Breast epithelium (tissue), 4 donors: ENCODE results near the gene WNT3. TPM values are rescaled to one million over a fixed set of nuclear protein-coding genes. Genes with fewer than 3 reads are reported as not detected.
A peak's percentile ranks its signal among the peaks of the same experiment; 100 is the strongest.

ENCODE experiments used
- DNase-seq, 2 donors: peaks; one replicate each; pipeline ENCODE4 v3.0.0-alpha.2; 2019; ENCODE audit warnings: low spot score in 2 of 2
- H3K27ac ChIP-seq, 2 donors: fragments of 200-600 bp; sonication (generic) in 1 of 2; one replicate each; pipeline ENCODE4 v1.5.1; 2016 to 2019; ENCODE audit warnings: mild to moderate bottlenecking in 1 of 2
- H3K27me3 ChIP-seq, 2 donors: fragments of 200-600 bp; sonication (generic) in 1 of 2; one replicate each; pipeline versions ENCODE4 v1.5.1 to v1.6.0; 2017 to 2019; ENCODE audit warnings: control low read depth in 1 of 2, mild to moderate bottlenecking in 1 of 2
- H3K36me3 ChIP-seq: fragments of 200-600 bp; one replicate; pipeline ENCODE4 v1.5.1; 2019
- H3K4me1 ChIP-seq, 2 donors: fragments of 200-600 bp; sonication (generic); one replicate each; pipeline ENCODE4 v1.5.1; 2016 to 2019; ENCODE audit warnings: control low read depth in 1 of 2
- H3K4me3 ChIP-seq, 3 donors: fragments of 200-600 bp; sonication (generic); 1 replicate in 2 of 3; 2 replicates in 1 of 3; pipeline ENCODE4 v1.5.1; 2016 to 2019; ENCODE audit warnings: mild to moderate bottlenecking in 3 of 3, moderate library complexity in 2 of 3
- H3K9me3 ChIP-seq, 2 donors: fragments of 200-600 bp; sonication (generic) in 1 of 2; one replicate each; pipeline ENCODE4 v1.5.1; 2016 to 2019; ENCODE audit warnings: control low read depth in 1 of 2
- CTCF ChIP-seq, 3 donors: fragments of 450-650 bp; IDR thresholded peaks; one replicate each; pipeline ENCODE4 v1.5.1; 2016 to 2017; ENCODE audit warnings: antibody characterized with exemption in 3 of 3, mild to moderate bottlenecking in 3 of 3, moderate library complexity in 3 of 3
- POLR2A ChIP-seq: fragments of 450-650 bp; IDR thresholded peaks from one replicate; pipeline ENCODE4 v1.6.1; 2016; ENCODE audit warnings: antibody characterized with exemption, mild to moderate bottlenecking, moderate library complexity
- POLR2AphosphoS5 ChIP-seq, 3 donors: sonication (generic); formaldehyde crosslinking; IDR thresholded peaks; one replicate each; pipeline ENCODE4 v1.6.1; 2017; ENCODE audit warnings: antibody characterized with exemption in 3 of 3
- intact Hi-C: fragments of 100-400 bp; cut with DNase I; formaldehyde crosslinking; loops from one replicate; pipeline ENCODE4 v1.15.1; 2023; ENCODE audit warnings: low total_unique reads
- total RNA-seq, 3 donors: library from RNA; depleted of rRNA; stranded (reverse); fragments of >200 nt; gene quantifications; one replicate each; pipeline ENCODE4 v1.1.0, GENCODE V29; 2016

The WNT3 gene
- total RNA-seq, 3 donors from 2014 or later: 0.48 to 2.9 (median 1.6) TPM

- intact Hi-C loops: no loop called here
- DNase-seq: no peak
Measured at GRCh38 chr17:46773221-46773605, 45.3 kb downstream of the WNT3 start.

GRCh38 chr17:46772475-46773220 is 45.8 kb downstream of the WNT3 start:
- Histone ChIP-seq H3K27me3 (no peaks in the 10 kb centered on the region), H3K4me3 (peak overlapping the region; percentile 50 to 94 (median 62)), H3K27ac (peak overlapping the region; percentile 17 to 90), H3K9me3 (no peaks in the 10 kb centered on the region), H3K4me1 (no peaks in the 10 kb centered on the region), H3K36me3 (no peaks in the 10 kb centered on the region)
- no peak for TF ChIP-seq CTCF (IDR thresholded peaks at IDR 0.05)
- TF ChIP-seq POLR2AphosphoS5 (IDR thresholded peaks at IDR 0.05): no peak
- no peak for TF ChIP-seq POLR2A
- intact Hi-C loops: no loop called here
- DNase-seq: no peak

More at GRCh38 chr17:46773221-46773605, 45.3 kb downstream of the WNT3 start:
- H3K4me1 ChIP-seq: no peaks in the 10 kb centered on the region
- no peaks in the 10 kb centered on the region for H3K36me3 ChIP-seq
- H3K4me3 ChIP-seq: no peak overlapping the region
- no peaks in the 10 kb centered on the region for H3K27me3 ChIP-seq
- H3K27ac ChIP-seq: no peak overlapping the region
- no peaks in the 10 kb centered on the region for H3K9me3 ChIP-seq
- no peak for TF ChIP-seq POLR2A
- no peak for TF ChIP-seq POLR2AphosphoS5 (IDR thresholded peaks at IDR 0.05)
- TF ChIP-seq CTCF (IDR thresholded peaks at IDR 0.05): no peak

- H3K27ac ChIP-seq: peak overlapping the region; percentile 52 to 90
- H3K4me1 ChIP-seq: no peaks in the 10 kb centered on the region
- DNase-seq: no peak
Measured at GRCh38 chr17:46771561-46772474, 46.7 kb downstream of the WNT3 start.

GRCh38 chr17:46770818-46771560 is 47.5 kb downstream of the WNT3 start:
- DNase-seq: no peak
- Histone ChIP-seq H3K27ac (peak overlapping the region; percentile 52 to 90), H3K27me3 (no peaks in the 10 kb centered on the region)

More at GRCh38 chr17:46771561-46772474, 46.7 kb downstream of the WNT3 start:
- Histone ChIP-seq H3K9me3 (no peaks in the 10 kb centered on the region), H3K27me3 (no peaks in the 10 kb centered on the region), H3K36me3 (no peaks in the 10 kb centered on the region), H3K4me3 (peak overlapping the region; percentile 50 to 94 (median 62))
- TF ChIP-seq CTCF (IDR thresholded peaks at IDR 0.05) (no peak), POLR2AphosphoS5 (IDR thresholded peaks at IDR 0.05) (no peak), POLR2A (no peak)
- intact Hi-C loops: no loop called here

GRCh38 chr17:46770439-46770817 is 48.1 kb downstream of the WNT3 start:
- no peaks in the 10 kb centered on the region for H3K36me3 ChIP-seq
- intact Hi-C loops: no loop called here
- peak overlapping the region in 1 of 2 donors; percentile 90 for H3K27ac ChIP-seq
- no peak for DNase-seq
- H3K9me3 ChIP-seq: no peaks in the 10 kb centered on the region
- TF ChIP-seq POLR2AphosphoS5 (IDR thresholded peaks at IDR 0.05): no peak
- no peak for TF ChIP-seq POLR2A
- no peak for TF ChIP-seq CTCF (IDR thresholded peaks at IDR 0.05)
- H3K4me1 ChIP-seq: peaks cover 2% of the 10 kb centered on the region in 2 donors
- peak overlapping the region in 1 of 3 donors; percentile 94 for H3K4me3 ChIP-seq
- H3K27me3 ChIP-seq: no peaks in the 10 kb centered on the region

More at GRCh38 chr17:46770818-46771560, 47.5 kb downstream of the WNT3 start:
- TF ChIP-seq POLR2A: no peak
- no peaks in the 10 kb centered on the region for H3K9me3 ChIP-seq
- H3K36me3 ChIP-seq: no peaks in the 10 kb centered on the region
- no peaks in the 10 kb centered on the region for H3K4me1 ChIP-seq
- intact Hi-C loops: no loop called here
- peak overlapping the region; percentile 45 to 94 (median 62) for H3K4me3 ChIP-seq
